ENCODE data around the gene PCSK6. TPM values are rescaled to one million over a fixed set of nuclear protein-coding genes. Genes with fewer than 3 reads are reported as not detected.
"Not testable (repeated sequence)": the region's sequence is repeated elsewhere in the genome, so short reads cannot be mapped to it uniquely, and the experiment has no call there.

The PCSK6 gene
- total RNA-seq, 4 donors from 2014 or later = 10.6 to 98.2 (median 12.8) TPM

DNA sequence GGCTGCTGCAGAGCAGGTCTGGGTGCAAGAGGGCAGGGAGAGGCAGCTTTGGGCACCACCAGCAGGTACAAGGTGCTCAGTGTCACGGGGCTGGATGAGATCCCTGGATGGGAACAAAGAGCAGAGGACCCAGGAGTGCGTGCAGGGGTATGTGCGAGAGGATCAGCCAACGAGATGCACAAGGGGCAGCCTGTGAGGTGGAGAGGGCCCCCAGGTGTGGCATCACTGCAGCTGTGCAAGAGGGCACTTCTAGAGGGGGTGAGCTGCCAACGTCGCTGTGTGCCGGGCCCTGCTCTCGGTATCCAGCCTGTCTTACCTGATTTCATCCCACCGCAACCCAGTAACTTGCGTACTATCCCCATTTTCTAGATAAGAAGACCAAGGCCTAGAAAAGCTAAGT lies 127.1 kb downstream of the PCSK6 start:
- Histone ChIP-seq H3K36me3 (no peaks in the 10 kb centered on the region), H3K4me1 (no peaks in the 10 kb centered on the region), H3K4me3 (no peak overlapping the region), H3K9me3 (no peaks in the 10 kb centered on the region), H3K27me3 (no peaks in the 10 kb centered on the region), H3K27ac (no peak overlapping the region)
- TF ChIP-seq, protein P1, sequence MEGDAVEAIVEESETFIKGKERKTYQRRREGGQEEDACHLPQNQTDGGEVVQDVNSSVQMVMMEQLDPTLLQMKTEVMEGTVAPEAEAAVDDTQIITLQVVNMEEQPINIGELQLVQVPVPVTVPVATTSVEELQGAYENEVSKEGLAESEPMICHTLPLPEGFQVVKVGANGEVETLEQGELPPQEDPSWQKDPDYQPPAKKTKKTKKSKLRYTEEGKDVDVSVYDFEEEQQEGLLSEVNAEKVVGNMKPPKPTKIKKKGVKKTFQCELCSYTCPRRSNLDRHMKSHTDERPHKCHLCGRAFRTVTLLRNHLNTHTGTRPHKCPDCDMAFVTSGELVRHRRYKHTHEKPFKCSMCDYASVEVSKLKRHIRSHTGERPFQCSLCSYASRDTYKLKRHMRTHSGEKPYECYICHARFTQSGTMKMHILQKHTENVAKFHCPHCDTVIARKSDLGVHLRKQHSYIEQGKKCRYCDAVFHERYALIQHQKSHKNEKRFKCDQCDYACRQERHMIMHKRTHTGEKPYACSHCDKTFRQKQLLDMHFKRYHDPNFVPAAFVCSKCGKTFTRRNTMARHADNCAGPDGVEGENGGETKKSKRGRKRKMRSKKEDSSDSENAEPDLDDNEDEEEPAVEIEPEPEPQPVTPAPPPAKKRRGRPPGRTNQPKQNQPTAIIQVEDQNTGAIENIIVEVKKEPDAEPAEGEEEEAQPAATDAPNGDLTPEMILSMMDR (IDR thresholded peaks at IDR 0.05) = no peak
- TF ChIP-seq POLR2A (IDR thresholded peaks at IDR 0.05) = no peak
- DNase-seq = no peak

DNA sequence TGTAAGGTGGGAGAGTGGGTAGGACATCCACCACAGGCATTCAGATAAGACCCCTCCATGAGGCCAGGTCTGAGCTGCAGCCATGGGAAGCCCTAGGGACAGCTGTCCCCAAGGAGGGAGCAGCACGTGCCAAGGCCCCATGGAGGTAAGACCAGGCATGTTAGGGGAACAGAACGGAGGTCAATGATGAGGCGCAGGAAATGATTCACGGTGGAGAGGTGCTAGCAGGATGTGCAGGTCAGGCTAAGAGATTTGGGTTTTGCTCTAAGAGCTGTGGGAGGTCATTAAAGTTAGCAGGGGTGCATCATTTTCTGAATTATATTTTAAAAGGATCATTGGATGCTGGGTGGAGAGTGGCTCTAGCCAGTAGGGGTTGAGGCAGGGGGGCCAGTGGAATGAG lies 128.1 kb downstream of the PCSK6 start:
- no peaks in the 10 kb centered on the region for H3K36me3 ChIP-seq

DNA sequence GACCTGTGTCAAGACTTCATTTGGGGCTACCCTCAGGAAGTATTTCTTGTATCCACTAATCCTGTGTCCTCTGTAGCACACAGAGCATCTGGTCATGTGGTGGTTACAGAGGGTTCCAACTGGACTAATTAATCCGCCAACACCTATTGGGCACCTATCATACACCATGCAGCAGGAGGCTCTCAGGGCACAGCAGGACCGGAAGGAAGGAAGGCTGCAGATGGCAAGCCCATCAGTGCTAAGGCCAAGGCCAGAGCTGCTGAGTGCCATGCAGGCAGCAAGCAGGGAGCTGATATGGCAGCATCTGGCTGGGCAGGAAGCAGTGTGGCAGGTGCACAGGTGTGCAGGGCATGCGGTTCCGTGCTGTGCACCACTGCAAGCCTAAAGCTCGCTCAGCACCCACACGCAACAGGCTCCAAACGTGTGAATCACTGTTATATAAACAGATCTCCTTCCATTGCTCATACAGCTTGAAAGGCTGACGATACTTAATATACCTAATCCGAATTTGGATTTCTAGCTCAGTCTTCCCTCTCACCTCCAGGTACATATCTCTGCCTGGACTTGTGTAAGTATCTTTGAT lies 130.1 kb downstream of the PCSK6 start:
- no peaks in the 10 kb centered on the region for H3K36me3 ChIP-seq
- TF ChIP-seq, protein P1 (IDR thresholded peaks at IDR 0.05) = no peak
- TF ChIP-seq POLR2A (IDR thresholded peaks at IDR 0.05) = no peak
- H3K9me3 ChIP-seq = no peaks in the 10 kb centered on the region
- no peak for DNase-seq
- H3K27me3 ChIP-seq = no peaks in the 10 kb centered on the region
- H3K4me1 ChIP-seq = no peaks in the 10 kb centered on the region
- H3K4me3 ChIP-seq = no peak overlapping the region
- H3K27ac ChIP-seq = no peak overlapping the region

More for the DNA sequence above, 128.1 kb downstream of the PCSK6 start:
- Histone ChIP-seq H3K9me3 (no peaks in the 10 kb centered on the region), H3K4me3 (no peak overlapping the region), H3K27ac (no peak overlapping the region), H3K27me3 (no peaks in the 10 kb centered on the region), H3K4me1 (no peaks in the 10 kb centered on the region)
- TF ChIP-seq, protein P1 (IDR thresholded peaks at IDR 0.05) = no peak
- TF ChIP-seq POLR2A (IDR thresholded peaks at IDR 0.05) = no peak
- no peak for DNase-seq

DNA sequence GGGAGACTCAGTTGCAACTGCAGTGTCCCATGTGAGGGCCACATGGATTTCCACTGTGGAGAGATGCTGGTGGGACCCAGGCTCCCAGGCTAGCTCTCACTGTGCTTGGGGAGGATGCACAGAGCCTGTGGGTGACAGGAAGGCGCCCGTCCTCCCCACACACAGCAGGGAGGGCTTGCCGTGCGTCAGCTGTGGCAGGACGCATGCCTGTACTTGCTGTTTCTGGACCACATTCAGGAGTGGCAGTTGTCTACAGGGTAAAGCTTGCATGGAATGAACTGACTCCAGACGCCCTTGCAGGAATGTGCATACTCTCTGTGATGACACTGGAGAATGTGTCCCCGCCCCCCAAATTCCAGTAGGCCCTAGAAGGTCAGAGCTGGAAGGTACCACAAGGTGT lies 130.6 kb downstream of the PCSK6 start:
- no peaks in the 10 kb centered on the region for H3K27me3 ChIP-seq
- H3K9me3 ChIP-seq = no peaks in the 10 kb centered on the region
- H3K4me3 ChIP-seq = no peak overlapping the region
- DNase-seq = no peak
- no peaks in the 10 kb centered on the region for H3K36me3 ChIP-seq
- no peaks in the 10 kb centered on the region for H3K4me1 ChIP-seq
- no peak overlapping the region for H3K27ac ChIP-seq
- TF ChIP-seq, protein P1 (IDR thresholded peaks at IDR 0.05) = no peak
- TF ChIP-seq POLR2A (IDR thresholded peaks at IDR 0.05) = no peak

DNA sequence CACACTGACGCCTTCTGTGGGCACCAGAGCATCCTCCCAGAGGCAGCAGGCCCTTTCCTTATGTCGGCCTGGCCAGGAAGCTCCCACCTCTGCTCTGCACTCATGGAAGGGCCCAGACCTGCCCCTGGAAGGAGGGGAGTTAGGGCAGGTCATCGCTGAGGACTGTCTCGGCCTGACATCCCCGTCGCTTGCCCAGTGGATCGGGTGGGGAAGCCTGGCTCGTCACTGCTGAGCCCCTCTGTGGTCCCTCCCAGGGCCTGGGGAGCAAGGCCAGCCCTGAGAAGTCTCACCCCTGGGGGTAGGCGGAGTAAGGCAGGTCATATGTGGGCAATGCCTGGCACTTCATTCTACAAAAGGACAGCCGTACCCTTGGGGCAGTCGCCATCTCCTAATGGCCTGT lies 131.6 kb downstream of the PCSK6 start:
- Histone ChIP-seq H3K9me3 (no peaks in the 10 kb centered on the region), H3K4me3 (no peak overlapping the region), H3K27me3 (no peaks in the 10 kb centered on the region), H3K27ac (no peak overlapping the region), H3K4me1 (no peaks in the 10 kb centered on the region), H3K36me3 (no peaks in the 10 kb centered on the region)
- no peak for TF ChIP-seq POLR2A (IDR thresholded peaks at IDR 0.05)
- TF ChIP-seq, protein P1 (IDR thresholded peaks at IDR 0.05) = no peak
- DNase-seq = no peak

DNA sequence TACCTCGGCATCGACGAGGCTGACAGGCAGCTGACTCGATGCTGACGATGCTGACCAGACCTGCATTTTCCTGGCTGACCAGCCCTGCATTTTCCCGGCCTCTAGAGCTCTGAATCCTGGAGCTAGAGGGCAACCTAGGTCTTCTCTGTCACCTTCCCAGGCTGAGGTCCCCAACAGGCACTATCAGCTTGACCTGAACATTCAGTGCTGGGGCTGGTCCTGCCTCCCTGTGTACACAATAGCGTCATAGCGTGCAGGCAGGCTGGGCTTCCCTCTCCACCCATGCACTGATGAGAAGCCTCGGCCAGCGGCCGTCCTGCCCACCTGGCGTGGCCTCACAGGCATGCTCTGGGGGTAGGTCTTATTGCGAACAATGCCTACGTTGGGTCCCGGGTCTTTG lies 132.2 kb downstream of the PCSK6 start:
- no peaks in the 10 kb centered on the region for H3K9me3 ChIP-seq
- no peak for DNase-seq
- no peak for TF ChIP-seq POLR2A (IDR thresholded peaks at IDR 0.05)
- TF ChIP-seq, protein P1 (IDR thresholded peaks at IDR 0.05) = no peak
- H3K4me1 ChIP-seq = no peaks in the 10 kb centered on the region
- no peak overlapping the region for H3K4me3 ChIP-seq
- no peak overlapping the region for H3K27ac ChIP-seq
- H3K36me3 ChIP-seq = no peaks in the 10 kb centered on the region
- H3K27me3 ChIP-seq = no peaks in the 10 kb centered on the region

DNA sequence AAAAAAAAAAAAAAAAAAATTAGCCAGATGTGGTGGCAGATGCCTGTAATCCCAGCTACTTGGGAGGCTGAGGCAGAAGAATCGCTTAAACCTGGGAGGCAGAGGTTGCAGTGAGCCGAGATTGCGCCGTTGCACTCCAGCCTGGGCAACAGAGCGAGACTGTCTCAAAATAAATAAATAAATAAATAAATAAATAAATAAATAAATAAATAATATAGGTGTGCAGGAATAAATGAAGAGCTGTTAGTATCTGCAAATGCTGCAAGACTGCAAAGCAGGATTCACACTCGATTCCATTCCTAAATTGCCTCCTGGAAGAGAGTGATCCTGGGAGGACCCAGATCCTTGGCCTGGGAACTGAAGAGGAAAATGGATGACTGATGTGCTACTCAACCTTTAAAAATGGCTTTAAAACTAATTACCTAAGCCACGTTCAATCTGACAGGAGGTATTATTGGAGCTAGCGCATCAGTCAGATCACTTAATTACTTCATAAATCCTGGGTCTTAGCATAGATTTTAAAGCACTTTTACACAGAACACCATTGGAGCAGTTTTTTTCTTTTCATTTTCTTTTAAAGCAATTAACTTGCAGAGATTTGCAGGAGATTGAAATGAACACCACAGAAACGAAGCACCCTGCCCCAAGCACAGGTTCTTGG lies 132.9 kb downstream of the PCSK6 start:
- H3K9me3 ChIP-seq, H3K4me1 ChIP-seq, DNase-seq, H3K4me3 ChIP-seq, H3K36me3 ChIP-seq, H3K27me3 ChIP-seq, H3K27ac ChIP-seq: not testable (repeated sequence)

Data from Peyer's patch (tissue), 4 donors.